ENCODE results near the gene ADAMTS3.

The ADAMTS3 gene

GRCh38 chr4:72330381-72330780 lies 238.6 kb downstream of the ADAMTS3 start:
- no peak overlapping the region for H3K4me3 ChIP-seq (replicated peaks; ENCODE audit: low read depth, low read length)
- no peak for DNase-seq (ENCODE audit: extremely low read depth, low read depth)
- no peak for TF ChIP-seq CTCF (IDR thresholded peaks at IDR 0.05; ENCODE audit: low read depth, low read length, missing control alignments)

GRCh38 chr4:72326692-72327632 lies 242.1 kb downstream of the ADAMTS3 start:
- TF ChIP-seq CTCF (IDR thresholded peaks at IDR 0.05; ENCODE audit: low read depth, low read length, missing control alignments): peak; percentile 50
- no peak overlapping the region for H3K4me3 ChIP-seq (replicated peaks; ENCODE audit: low read depth, low read length)
- no peak for DNase-seq (ENCODE audit: extremely low read depth, low read depth)

GRCh38 chr4:72325215-72325614 lies 243.8 kb downstream of the ADAMTS3 start:
- H3K4me3 ChIP-seq (replicated peaks; ENCODE audit: low read depth, low read length): no peak overlapping the region
- no peak for DNase-seq (ENCODE audit: extremely low read depth, low read depth)
- TF ChIP-seq CTCF (IDR thresholded peaks at IDR 0.05; ENCODE audit: low read depth, low read length, missing control alignments): no peak

GRCh38 chr4:72323227-72323626 lies 245.8 kb downstream of the ADAMTS3 start:
- no peak overlapping the region for H3K4me3 ChIP-seq (replicated peaks; ENCODE audit: low read depth, low read length)
- DNase-seq (ENCODE audit: extremely low read depth, low read depth): no peak
- no peak for TF ChIP-seq CTCF (IDR thresholded peaks at IDR 0.05; ENCODE audit: low read depth, low read length, missing control alignments)

- no peak overlapping the region for H3K4me3 ChIP-seq (replicated peaks; ENCODE audit: low read depth, low read length)
- no peak for TF ChIP-seq CTCF (IDR thresholded peaks at IDR 0.05; ENCODE audit: low read depth, low read length, missing control alignments)
- no peak for DNase-seq (ENCODE audit: extremely low read depth, low read depth)
These were observed 248.6 kb downstream of the ADAMTS3 start for GRCh38 chr4:72320223-72320948.

GRCh38 chr4:72319601-72320021 lies 249.4 kb downstream of the ADAMTS3 start:
- H3K4me3 ChIP-seq (replicated peaks; ENCODE audit: low read depth, low read length): no peak overlapping the region
- no peak for TF ChIP-seq CTCF (IDR thresholded peaks at IDR 0.05; ENCODE audit: low read depth, low read length, missing control alignments)

More at GRCh38 chr4:72319601-72320021, 249.4 kb downstream of the ADAMTS3 start:
- DNase-seq (ENCODE audit: extremely low read depth, low read depth): no peak

Data from HFF-Myc (cell line).